T-helper 2 cell (primary cell): ENCODE measurements around the gene SWT1.
A peak's percentile ranks its signal among the peaks of the same experiment; 100 is the strongest.

Experiments
- DNase-seq, 5 experiments: peaks; one replicate each; pipeline versions ENCODE4 v3.0.0 to v3.0.0-alpha.2; 2012 to 2022

SWT1 gene

GRCh38 chr1:185322636-185323035 is 165.7 kb downstream of the SWT1 start:
- no peak for DNase-seq

DNA sequence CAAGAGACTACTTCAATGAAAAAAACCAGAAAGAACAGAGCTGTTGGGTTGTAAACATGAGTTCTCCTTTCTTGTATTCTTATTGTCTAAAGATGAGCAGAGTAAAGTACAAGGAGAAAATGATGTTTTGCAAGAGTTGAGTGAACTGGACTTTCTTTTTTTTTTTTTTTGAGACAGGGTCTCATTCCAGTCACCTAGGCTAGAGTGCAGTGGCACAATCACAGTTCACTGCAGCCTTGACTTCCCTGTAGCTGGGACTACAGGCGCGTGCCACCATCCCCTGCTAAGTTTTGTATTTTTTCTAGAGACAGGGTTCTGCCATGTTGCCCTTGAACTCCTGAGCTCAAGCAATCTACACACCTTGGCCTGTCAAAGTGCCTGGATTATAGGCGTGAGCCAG is 167.2 kb downstream of the SWT1 start:
- no peak for DNase-seq

DNA sequence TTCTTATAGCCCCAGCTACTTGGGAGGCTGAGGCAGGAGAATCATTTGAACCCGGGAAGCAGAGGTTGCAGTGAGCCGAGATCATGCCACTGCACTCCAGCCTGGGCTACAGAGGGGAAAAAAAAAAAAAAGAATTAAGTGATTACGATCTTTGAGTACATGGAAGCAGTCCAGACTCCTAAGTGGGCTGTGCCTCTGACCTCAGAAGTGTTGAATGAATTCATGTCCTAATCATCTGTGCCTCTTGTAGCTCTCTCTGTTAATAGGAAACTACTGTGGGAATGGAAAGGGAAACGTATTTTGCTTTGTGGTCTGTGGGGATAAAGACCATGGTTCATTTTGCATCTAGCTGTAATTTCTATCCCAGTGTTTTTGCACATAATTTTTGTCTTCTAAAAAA is 168.4 kb downstream of the SWT1 start:
- DNase-seq = no peak

- no peak for DNase-seq
These were observed 171.3 kb downstream of the SWT1 start for GRCh38 chr1:185328255-185328654.

DNA sequence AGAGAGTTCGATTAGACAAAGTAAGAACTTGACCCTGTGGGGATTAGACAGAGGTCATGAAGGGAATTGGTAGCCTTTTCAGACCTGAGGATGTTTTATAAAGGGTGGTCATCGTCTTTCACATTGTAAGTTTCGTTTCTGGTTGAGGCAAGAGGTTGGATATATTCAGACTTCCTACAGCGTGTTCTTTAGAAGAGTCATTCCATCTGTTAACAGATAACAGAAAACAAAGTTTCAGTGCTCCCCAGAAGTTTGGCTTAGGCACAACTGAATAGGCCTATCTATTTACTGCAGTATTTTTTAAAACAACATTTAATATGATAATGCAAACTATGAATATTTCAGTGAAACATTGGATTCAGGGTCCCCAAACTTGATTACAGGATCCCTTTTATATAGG is 177.2 kb downstream of the SWT1 start:
- no peak for DNase-seq

- no peak for DNase-seq
These were observed 180.3 kb downstream of the SWT1 start for GRCh38 chr1:185337246-185337645.

GRCh38 chr1:185338719-185339622 is 182.0 kb downstream of the SWT1 start:
- peak in 2 of 5 experiments; percentile 53 to 89 for DNase-seq

GRCh38 chr1:185341196-185341781 is 184.3 kb downstream of the SWT1 start:
- no peak for DNase-seq
